BLaER1 (cell line): ENCODE measurements around the gene CYP2S1.

Source experiments
- H3K27ac ChIP-seq: shearing (Covaris generic); formaldehyde crosslinking; 2 replicates; pipeline ENCODE4 v1.8.1; 2022
- H3K27me3 ChIP-seq: shearing (Covaris generic); formaldehyde crosslinking; 2 replicates; pipeline ENCODE4 v1.8.1; 2022
- H3K36me3 ChIP-seq: shearing (Covaris generic); formaldehyde crosslinking; 2 replicates; pipeline ENCODE4 v1.8.1; 2022
- H3K4me1 ChIP-seq: shearing (Covaris generic); formaldehyde crosslinking; 2 replicates; pipeline ENCODE4 v1.8.1; 2022
- H3K4me2 ChIP-seq: shearing (Covaris generic); formaldehyde crosslinking; 2 replicates; pipeline ENCODE4 v1.8.1; 2022
- H3K4me3 ChIP-seq: shearing (Covaris generic); formaldehyde crosslinking; 2 replicates; pipeline ENCODE4 v1.8.1; 2022
- H3K9ac ChIP-seq: shearing (Covaris generic); formaldehyde crosslinking; 2 replicates; pipeline ENCODE4 v1.8.1; 2022
- H3K9me3 ChIP-seq: shearing (Covaris generic); formaldehyde crosslinking; 2 replicates; pipeline ENCODE4 v1.8.1; 2022
- H4K20me1 ChIP-seq: shearing (Covaris generic); formaldehyde crosslinking; 2 replicates; pipeline ENCODE4 v1.8.1; 2022
- Cebpa-rat ChIP-seq: shearing (Covaris generic); IDR thresholded peaks from 2 replicates; pipeline ENCODE4 v1.8.1; 2022

The CYP2S1 gene

GRCh38 chr19:41255171-41255570, 62.2 kb downstream of the CYP2S1 start:
- no peaks in the 10 kb centered on the region for H3K4me1 ChIP-seq
- no peaks in the 10 kb centered on the region for H3K9me3 ChIP-seq
- H3K27ac ChIP-seq = no peak overlapping the region
- no peak overlapping the region for H3K9ac ChIP-seq
- no peak overlapping the region for H3K4me3 ChIP-seq
- no peaks in the 10 kb centered on the region for H3K36me3 ChIP-seq
- H3K4me2 ChIP-seq = no peak overlapping the region
- H3K27me3 ChIP-seq = no peaks in the 10 kb centered on the region
- TF ChIP-seq Cebpa-rat = no peak
- no peaks in the 10 kb centered on the region for H4K20me1 ChIP-seq
